OCI-LY3 (cell line): Measurements from ENCODE around the gene CSRP1.

Experiments used
- CTCF ChIP-seq: fragments of 200-600, 300-600 bp; sonication (generic); IDR thresholded peaks from 2 replicates; pipeline ENCODE4 v1.5.1; 2014; ENCODE audit warnings: antibody characterized with exemption, low read length, low read depth
- EZH2phosphoT487 ChIP-seq: fragments of 200-600 bp; shearing (Covaris generic); IDR thresholded peaks from 2 replicates; pipeline ENCODE4 v1.6.1; 2018; ENCODE audit warnings: antibody characterized with exemption, mixed run types, low read depth

- TF ChIP-seq CTCF (no peak), EZH2phosphoT487 (no peak)
These were observed 3.8 kb upstream of the CSRP1 start for GRCh38 chr1:201510734-201511133.
